Measurements from ENCODE around the gene CCNT2. TPM values are rescaled to one million over a fixed set of nuclear protein-coding genes. Genes with fewer than 3 reads are reported as not detected.

CCNT2 gene
- total RNA-seq, 1 donor from 2014 or later, result 65.5 TPM

GRCh38 chr2:134911400-134911785 is 7.2 kb upstream of the CCNT2 start:
- TF ChIP-seq CTCF (conservative IDR thresholded peaks at IDR 0.05), result no peak
- peaks cover 11% of the 10 kb centered on the region for H3K36me3 Mint-ChIP-seq (ENCODE audit: low read depth)
- H3K9me3 Mint-ChIP-seq, result peaks cover 23% of the 10 kb centered on the region
- no peak overlapping the region for H3K27ac Mint-ChIP-seq (ENCODE audit: unreplicated experiment)
- H3K4me3 Mint-ChIP-seq, result no peak overlapping the region
- no peak for DNase-seq (ENCODE audit: low read depth, low spot score)
- no peaks in the 10 kb centered on the region for H3K4me1 Mint-ChIP-seq
- H3K27me3 Mint-ChIP-seq (ENCODE audit: low read depth), result no peaks in the 10 kb centered on the region

DNA sequence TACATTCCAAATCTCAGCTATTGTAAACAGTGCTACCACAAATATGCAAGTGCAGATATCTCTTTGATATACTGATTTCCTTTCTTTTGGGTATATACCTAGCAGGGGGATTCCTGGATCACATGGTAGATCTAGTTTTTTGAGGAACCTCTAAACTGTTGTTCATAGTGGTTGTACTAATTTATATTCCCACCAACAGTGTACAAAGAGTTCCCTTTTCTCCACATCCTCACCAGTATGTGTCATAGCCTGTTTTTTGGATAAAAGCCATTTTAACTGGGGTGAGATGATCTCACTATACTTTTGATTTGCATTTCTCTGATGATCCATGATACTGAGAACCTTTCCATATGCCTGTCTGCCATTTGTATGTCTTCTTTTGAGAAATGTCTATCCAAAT is 6.3 kb upstream of the CCNT2 start:
- H3K4me1 Mint-ChIP-seq, result peaks cover under 1% of the 10 kb centered on the region
- no peak overlapping the region for H3K4me3 Mint-ChIP-seq

GRCh38 chr2:134917360-134917865 is 1.2 kb upstream of the CCNT2 start:
- no peaks in the 10 kb centered on the region for H3K27me3 Mint-ChIP-seq (ENCODE audit: low read depth)
- H3K4me1 Mint-ChIP-seq, result peaks cover 22% of the 10 kb centered on the region
- peaks cover 13% of the 10 kb centered on the region for H3K9me3 Mint-ChIP-seq
- peaks cover 9% of the 10 kb centered on the region for H3K36me3 Mint-ChIP-seq (ENCODE audit: low read depth)
- no peak for TF ChIP-seq CTCF (conservative IDR thresholded peaks at IDR 0.05)
- H3K27ac Mint-ChIP-seq (ENCODE audit: unreplicated experiment), result peak overlapping the region; percentile 91
- H3K4me3 Mint-ChIP-seq, result peak overlapping the region; percentile 95
- no peak for DNase-seq (ENCODE audit: low read depth, low spot score)

More for the DNA sequence above, 6.3 kb upstream of the CCNT2 start:
- no peaks in the 10 kb centered on the region for H3K27me3 Mint-ChIP-seq (ENCODE audit: low read depth)
- no peak for DNase-seq (ENCODE audit: low read depth, low spot score)
- no peak for TF ChIP-seq CTCF (conservative IDR thresholded peaks at IDR 0.05)
- peaks cover 11% of the 10 kb centered on the region for H3K36me3 Mint-ChIP-seq (ENCODE audit: low read depth)
- H3K27ac Mint-ChIP-seq (ENCODE audit: unreplicated experiment), result no peak overlapping the region
- peaks cover 23% of the 10 kb centered on the region for H3K9me3 Mint-ChIP-seq

GRCh38 chr2:134917888-134918525 is 615 bp upstream of the CCNT2 start:
- no peak for DNase-seq (ENCODE audit: low read depth, low spot score)
- H3K4me3 Mint-ChIP-seq, result peak overlapping the region; percentile 95
- peaks cover 9% of the 10 kb centered on the region for H3K9me3 Mint-ChIP-seq
- H3K36me3 Mint-ChIP-seq (ENCODE audit: low read depth), result peaks cover 9% of the 10 kb centered on the region
- no peaks in the 10 kb centered on the region for H3K27me3 Mint-ChIP-seq (ENCODE audit: low read depth)
- H3K4me1 Mint-ChIP-seq, result peaks cover 27% of the 10 kb centered on the region
- peak overlapping the region; percentile 91 for H3K27ac Mint-ChIP-seq (ENCODE audit: unreplicated experiment)
- peak; percentile 52 for TF ChIP-seq CTCF (conservative IDR thresholded peaks at IDR 0.05)

- peak; percentile 23 for DNase-seq (ENCODE audit: low read depth, low spot score)
- H3K27ac Mint-ChIP-seq (ENCODE audit: unreplicated experiment), result peak overlapping the region; percentile 99
- H3K9me3 Mint-ChIP-seq, result peaks cover 1% of the 10 kb centered on the region
- no peaks in the 10 kb centered on the region for H3K27me3 Mint-ChIP-seq (ENCODE audit: low read depth)
- H3K4me1 Mint-ChIP-seq, result peaks cover 28% of the 10 kb centered on the region
- H3K4me3 Mint-ChIP-seq, result peak overlapping the region; percentile 95
- no peak for TF ChIP-seq CTCF (conservative IDR thresholded peaks at IDR 0.05)
- peaks cover 8% of the 10 kb centered on the region for H3K36me3 Mint-ChIP-seq (ENCODE audit: low read depth)
Observed at GRCh38 chr2:134919341-134920210, 954 bp downstream of the CCNT2 start.

Data from neural crest cell (in vitro differentiated cells).